Panc1 (cell line): ENCODE measurements around the gene AATK.

Source experiments
- CTCF ChIP-seq: fragments of 450-650 bp; IDR thresholded peaks from 2 replicates; pipeline ENCODE4 v1.5.1; 2017; ENCODE audit warnings: mild to moderate bottlenecking
- POLR2AphosphoS5 ChIP-seq: IDR thresholded peaks from 2 replicates; pipeline ENCODE4 v1.6.1; 2012; ENCODE audit warnings: mild to moderate bottlenecking, low read depth, low read length, moderate library complexity
- SIN3A ChIP-seq: IDR thresholded peaks from 2 replicates; pipeline ENCODE4 v1.6.1; 2012; ENCODE audit warnings: low read depth, mild to moderate bottlenecking, low read length, moderate library complexity, borderline replicate concordance; ENCODE audit not compliant: insufficient read depth

- TF ChIP-seq CTCF (no peak), POLR2AphosphoS5 (no peak), SIN3A (no peak)
Measured at GRCh38 chr17:81167638-81168037, 1.6 kb upstream of the AATK start.
